Activated CD8-positive, alpha-beta memory T cell treated with anti-CD3 and anti-CD28 coated beads for 48 hours (primary cell): ENCODE measurements around the gene ANKRD40.
"Not testable (repeated sequence)": the region's sequence is repeated elsewhere in the genome, so short reads cannot be mapped to it uniquely, and the experiment has no call there.

ENCODE experiments used
- DNase-seq, 3 experiments: peaks; one replicate each; pipeline ENCODE4 v3.0.0-alpha.2; 2020; ENCODE audit warnings: low read depth in 2 of 3, low spot score in 2 of 3

The ANKRD40 gene, protein sequence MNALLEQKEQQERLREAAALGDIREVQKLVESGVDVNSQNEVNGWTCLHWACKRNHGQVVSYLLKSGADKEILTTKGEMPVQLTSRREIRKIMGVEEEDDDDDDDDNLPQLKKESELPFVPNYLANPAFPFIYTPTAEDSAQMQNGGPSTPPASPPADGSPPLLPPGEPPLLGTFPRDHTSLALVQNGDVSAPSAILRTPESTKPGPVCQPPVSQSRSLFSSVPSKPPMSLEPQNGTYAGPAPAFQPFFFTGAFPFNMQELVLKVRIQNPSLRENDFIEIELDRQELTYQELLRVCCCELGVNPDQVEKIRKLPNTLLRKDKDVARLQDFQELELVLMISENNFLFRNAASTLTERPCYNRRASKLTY

DNA sequence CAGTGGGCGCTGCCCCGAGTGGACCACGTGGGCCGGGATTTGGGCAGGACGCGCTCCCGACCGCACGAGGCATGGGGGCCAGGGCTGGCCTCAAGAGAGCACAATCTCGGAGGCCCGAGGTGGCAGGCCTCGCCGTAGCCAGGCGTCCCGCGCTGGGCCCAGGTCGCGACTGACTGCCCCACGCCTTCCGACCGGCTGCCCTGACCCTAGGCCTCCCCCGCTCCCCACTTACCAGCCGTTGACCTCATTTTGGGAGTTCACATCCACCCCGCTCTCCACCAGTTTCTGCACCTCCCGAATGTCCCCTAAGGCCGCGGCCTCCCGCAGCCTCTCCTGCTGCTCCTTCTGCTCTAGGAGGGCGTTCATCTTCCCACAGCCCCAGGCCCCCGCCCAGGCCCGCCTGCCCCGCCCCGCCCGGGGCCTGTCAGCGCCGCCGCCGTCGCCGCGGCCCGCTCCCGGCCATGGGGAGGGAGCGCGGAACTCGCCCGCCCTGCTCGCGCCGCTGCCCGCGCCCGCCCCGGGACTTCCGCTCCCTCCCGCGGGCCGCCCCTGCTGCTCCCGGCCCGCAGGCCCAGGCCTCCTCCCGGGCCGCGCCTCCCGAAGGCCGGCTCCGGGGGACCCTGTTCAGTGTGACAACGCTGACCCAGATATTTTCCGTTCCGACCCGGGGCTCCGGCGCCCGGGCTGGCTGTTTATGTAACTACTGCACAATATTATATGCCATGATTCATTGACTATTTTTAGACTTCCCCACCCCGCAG, at the start of gene ANKRD40:
Gene ANKRD40 (minus strand): TSS at position 626 of the 761 bp plus-strand sequence. CDS start 260 bp downstream, at position 366.
- DNase-seq: peak; percentile 75 to 89 (median 83)

DNA sequence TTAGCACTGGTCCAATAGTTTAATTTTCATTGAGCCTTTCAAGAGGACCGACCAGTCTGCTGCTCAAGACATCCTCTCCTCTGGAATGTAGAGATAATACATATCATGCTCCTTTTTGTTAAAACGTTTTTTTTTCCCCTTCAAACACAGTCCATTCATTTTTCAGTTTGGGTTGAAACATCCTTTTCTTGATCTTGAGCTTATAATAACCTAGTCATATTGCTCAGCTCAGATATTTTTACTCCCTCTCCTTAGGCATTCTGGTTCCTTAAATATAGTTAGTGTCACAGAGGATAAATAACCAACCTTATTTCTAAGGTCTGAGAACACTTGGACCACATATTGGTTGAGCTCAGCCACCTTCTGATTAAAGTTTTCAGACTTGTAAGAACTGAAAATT, 46.8 kb upstream of the ANKRD40 start:
- DNase-seq: no peak

DNA sequence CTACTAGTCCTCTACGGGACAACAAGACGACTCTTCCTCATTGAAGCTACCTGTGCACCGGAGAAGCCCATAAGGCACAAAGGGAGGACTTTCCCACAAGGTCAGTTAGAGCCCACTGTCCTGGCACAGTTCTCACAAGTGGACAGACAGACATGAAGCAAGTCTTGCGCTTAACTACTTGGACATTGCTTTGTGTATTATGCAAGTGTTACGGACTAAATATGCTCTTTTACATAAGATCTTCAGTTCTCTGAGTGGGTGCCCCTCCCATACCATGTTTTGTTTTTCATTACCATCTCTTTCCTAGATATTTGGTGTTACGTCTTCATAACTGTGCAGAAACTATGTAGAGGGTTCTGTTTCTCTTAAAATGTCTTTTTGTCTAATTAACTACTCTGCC, 41.5 kb upstream of the ANKRD40 start:
- DNase-seq: no peak

DNA sequence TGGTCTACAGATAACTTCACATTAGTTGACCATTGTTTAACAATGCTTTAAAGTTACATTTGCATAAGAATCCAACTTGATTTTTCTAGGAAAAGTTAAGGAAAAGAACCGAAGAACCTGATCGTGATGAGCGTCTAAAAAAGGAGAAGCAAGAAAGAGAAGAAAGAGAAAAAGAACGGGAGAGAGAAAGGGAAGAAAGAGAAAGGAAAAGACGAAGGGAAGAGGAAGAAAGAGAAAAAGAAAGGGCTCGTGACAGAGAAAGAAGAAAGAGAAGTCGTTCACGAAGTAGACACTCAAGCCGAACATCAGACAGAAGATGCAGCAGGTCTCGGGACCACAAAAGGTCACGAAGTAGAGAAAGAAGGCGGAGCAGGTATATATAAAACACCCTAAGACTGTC, 37.9 kb upstream of the ANKRD40 start:
- no peak for DNase-seq

DNA sequence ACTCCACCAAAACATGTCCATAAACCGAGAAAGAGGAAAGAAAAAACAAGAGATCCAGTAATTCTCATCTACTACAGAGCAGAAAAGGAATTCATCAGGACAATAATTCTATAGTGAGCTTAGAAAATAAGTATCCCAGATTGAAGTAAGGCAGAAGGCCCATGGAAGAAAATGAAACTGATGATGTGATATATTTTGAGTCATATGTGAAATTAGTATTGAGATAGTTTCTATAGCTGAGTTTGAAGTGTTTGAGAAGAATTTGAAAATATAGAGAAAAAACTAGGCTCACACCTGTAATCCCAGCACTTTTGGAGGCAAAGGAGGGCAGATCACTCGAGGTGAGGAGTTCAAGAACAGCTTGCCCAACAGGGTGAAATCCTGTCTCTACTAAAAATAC, 31.4 kb upstream of the ANKRD40 start:
- no peak for DNase-seq

DNA sequence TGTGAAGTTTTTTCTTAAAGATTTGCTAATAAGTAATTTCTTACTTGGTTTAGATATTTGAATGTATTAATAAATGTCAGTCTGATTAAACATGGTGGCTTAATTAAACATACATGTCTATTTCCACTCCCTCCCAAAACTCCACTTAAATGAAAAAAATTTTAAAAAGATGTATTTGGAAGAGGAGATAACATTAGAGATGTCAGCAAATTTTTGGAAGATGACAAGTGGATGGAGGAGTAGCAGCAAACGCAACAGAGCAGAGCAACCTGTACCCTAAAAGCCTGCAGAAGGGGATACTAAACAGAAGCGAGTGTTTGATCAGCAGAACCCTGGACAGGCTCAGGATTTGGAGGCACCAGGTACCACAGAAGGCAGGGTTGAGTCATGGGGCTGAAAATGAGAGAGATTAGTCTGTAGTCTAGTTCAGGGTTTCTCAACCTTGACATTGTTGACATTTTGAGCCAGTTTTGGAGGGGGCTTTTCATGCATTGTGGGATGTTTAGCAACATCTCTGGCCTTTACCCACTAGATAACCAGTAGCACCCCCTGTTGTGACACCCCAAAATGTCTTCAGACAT, 29.5 kb upstream of the ANKRD40 start:
- no peak for DNase-seq

DNA sequence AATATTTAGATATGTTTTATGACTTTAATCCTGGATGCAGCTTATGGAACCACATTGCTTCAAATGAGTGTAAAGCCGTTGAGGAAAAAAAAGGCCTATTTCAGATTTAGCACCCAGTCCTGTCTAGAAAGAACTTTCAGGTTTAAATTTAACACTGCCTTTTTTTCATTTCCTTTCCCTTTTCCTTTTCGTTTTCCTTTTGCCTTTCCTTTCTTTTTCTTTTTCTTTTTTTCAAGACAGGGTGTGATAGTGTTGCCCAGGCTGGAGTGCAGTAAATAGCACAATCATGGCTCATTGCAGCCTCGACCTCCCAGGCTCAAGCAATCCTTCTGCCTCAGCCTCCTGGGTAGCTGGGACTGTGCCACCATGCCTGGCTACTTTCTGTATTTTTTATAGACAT, 27.6 kb upstream of the ANKRD40 start:
- no peak for DNase-seq

DNA sequence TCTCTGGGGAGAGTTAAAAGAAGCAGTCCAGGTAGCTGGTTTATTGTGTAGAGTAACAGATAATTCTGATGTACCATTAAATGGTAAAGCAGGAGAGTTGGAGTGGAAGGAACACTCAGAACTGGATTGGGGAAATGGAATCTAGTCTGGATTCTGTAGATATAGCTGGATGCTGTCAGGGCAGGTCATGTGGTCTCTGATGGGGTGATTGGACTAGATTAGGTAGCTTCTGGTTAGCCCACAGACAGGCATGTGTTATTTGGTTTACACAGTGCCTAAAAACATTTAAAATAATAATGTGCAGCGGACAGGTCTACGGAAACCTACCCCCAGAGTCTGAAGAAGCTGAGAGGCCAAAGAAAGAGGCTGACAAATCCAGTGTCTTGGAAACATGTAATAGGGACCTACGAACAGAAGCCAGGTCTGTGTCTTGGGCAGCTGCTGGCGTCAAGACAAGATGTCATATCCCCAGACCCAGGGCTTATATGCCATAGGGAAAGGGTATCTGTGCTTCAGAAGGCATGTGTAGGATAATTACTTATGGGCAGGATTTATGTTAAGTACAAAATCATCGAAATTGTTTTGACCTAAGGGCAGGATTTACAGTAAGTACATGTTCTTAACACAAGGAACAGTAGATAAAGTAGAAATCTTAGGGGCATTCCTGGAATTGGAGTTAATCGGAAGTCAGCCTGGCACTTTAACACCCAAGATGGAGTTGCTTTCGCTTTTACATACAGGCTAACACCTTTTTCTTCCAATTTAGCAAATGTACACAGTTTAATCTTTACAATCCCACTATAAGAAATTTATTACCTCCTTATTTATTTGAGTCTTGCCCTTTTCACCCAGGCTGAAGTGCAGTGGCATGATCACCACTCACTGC, 24.1 kb upstream of the ANKRD40 start:
- DNase-seq: no peak

DNA sequence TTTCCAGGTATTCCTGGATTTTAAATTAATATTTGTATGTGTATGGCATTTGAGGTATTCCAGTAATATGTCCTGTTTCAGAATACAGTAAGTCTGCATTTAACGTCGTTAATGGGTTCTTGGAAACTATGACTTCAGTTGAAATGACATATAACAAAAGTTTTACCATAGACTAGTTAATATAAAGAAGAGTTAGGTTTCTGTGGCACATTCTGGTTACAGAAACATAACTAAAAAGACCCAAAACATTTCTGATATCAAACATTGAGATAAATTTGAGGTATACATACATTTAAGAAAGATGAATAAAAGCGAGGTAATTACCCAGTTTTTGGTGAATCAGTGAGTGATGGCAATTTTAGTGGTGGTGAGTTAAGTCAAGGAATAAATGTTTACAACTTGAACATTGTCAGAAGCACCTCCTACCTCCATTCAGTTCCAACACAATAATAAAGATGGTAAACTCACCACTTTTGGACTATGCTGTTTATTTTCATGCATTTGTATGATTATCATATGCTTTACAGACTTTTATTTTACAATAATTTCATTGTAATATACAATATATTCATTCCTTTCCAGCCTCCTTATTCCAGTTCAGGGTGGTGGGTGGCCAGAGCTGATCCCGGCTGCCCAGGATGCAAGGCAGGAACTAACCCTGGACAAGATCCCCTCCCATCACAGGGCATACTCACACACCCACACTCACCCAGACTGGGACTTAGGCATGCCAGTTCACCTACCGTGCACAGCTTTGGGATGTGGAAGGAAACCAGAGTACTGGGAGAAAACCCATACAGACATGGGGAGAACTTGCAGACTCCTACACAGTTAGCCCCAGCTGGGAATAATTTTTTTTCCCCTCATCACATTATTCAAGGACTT, 21.4 kb upstream of the ANKRD40 start:
- no peak for DNase-seq

DNA sequence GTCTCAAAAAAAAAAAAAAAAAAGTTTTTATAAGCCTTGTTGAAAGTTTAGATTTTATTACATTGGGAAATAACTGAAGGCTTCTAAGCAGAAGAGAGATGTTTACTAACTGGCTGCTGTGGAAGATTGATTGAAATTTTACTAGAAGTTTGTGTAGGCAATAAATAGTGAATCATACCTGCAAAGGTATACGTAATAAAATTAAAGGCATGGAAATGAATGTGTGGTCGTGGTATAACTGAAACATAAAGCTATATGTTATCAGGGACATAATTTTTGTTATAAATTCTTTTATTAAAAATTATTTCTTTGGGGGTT, 20.4 kb upstream of the ANKRD40 start:
- no peak for DNase-seq

DNA sequence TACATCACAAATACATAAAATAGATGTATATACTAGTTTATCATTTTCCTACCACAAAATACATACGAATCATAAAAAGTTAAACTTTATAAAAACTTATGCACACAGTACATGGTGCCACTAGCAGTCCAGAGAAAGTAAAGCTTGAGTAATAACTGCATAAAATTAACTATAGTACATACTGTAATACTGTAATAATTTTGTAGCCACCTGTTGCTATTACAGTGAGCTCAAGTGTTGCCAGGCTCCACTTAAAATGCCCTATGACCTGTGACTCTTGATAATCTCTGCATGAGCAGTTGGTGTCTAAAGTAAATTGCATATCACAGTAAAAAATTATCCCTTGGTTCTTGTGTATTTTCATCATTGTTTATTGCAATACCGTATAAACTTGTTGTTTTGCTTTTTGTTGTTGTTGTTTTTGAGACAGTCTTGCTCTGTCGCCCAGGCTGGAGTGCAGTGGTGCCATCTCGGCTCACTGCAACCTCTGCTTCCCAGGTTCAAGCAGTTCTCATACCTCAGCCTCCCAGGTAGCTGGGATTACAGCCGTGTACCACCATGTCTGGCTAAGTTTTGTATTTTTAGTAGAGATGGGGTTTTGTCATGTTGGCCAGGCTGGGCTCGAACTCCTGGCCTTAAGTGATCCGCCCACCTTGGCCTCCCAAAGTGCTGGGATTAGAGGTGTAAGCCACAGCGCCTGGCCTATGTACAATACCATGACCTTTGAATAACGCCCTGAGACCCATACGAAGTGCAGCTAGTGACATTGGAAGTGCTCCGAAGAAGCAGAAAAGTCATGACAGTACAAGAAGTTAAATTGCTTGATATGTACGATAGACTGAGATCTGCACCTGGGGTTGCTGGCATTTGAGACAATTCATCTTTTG, 18.3 kb upstream of the ANKRD40 start:
- no peak for DNase-seq

DNA sequence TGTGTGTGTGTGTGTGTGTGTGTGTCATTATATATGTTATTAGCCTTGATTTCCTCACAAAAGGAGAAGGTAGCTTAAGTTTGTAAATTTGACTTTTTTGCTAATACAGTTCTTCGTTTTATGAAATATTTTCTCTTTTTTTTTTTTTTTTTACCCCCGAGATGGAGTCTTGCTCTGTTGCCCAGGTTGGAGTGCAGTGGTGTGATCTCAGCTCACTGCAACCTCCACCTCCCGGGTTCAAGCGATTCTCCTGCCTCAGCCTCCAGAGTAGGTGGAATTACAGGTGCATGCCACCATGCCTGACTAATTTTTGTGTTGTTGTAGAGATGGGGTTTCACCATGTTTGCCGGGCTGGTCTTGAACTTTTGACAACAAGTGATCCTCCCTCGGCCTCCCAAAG, 16.9 kb upstream of the ANKRD40 start:
- DNase-seq: not testable (repeated sequence)

DNA sequence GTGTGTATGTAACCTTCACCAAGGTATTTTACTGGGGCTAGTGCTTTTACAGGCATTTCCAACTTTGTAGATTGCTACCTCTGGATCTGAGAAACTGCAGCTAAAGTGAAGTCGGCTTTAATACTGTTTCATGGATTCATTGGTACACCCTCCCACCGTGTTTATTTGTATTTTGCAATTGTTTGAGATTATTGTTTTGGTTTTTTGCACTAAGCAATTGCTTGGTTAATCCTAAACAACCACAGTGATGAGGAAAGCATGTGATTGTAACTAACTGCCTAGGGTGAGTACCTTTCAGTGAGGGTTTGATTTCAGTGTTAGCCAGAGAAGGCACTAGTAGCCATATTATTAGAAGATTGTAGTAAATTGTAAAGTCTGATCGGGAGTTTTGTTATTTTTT, 15.0 kb upstream of the ANKRD40 start:
- DNase-seq: no peak

DNA sequence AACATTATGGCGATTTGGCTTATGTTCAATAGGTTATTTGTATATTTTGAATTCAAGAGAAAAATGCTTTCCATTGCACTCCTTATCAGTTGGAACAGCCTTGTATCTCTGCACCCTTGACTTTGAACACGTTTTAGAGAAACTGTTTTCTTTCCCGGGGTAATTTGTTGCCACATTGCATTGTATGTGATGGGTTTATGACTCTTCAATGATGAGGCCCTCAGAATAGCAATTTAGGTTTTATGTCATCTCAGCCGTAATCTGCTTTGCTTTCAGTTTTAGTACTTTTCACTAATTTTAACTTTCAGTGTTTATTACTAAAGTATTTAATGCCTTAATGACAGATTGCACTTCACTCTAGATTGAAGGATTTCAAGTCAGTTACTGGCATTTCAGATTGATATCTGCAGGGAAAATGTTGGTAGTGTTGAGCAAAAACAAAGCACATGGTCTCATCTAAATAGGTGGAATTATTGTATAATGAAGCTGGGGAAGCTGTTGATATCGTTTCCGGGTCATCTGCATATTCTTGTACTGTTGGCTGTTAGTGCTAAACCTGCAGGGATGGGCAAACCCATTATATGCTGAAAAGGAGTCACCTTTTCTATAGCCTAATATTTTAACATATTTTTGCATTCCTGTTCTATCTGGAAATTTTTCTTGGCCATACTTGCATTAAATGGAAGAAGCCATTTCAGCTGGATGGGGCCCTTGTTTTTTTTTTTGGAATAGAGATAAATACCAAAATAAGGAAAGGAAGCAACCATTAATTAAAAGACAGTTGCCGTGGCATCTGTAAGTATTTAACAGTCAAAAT, 13.7 kb upstream of the ANKRD40 start:
- DNase-seq: no peak

DNA sequence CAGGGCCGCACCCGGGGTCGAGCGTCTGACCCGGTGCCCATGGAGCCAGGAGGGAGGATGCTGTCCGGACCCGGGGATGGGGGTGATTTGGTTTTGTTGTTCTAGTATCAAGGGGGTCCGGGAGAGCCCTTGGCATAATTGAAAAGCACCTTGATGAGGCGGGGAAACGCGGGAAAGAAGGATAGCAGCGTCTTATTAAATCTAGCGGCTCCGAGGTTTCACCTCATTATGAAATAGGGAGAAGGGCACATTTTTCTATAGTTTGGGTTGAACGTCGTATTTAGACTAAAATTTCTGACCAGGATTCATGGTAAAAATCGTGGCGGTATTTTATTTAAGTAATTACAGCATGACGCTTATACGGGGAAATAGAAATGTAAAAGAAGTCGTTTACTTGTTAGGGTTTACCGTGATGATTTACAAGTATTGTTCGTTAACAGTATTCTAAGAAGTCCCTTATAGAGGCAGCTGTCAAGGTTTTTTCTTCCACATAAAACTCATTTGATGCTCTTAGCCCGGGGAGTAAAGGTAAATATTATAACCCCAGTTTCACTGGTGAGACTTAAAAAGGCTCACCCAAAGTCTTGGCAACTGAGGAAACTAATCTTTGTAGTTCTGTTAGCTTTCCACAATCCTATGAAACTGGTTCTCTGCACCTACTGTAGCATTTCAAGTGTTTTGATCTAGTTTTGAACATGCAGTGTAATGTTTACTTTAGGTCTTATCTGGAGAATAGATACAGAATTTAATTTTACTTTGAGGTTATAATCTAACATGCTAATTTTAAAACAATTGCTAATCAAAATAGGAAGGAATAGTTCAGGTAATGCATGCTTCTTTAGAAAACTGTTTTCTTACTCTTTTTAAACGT, 12.4 kb upstream of the ANKRD40 start:
- DNase-seq: no peak

DNA sequence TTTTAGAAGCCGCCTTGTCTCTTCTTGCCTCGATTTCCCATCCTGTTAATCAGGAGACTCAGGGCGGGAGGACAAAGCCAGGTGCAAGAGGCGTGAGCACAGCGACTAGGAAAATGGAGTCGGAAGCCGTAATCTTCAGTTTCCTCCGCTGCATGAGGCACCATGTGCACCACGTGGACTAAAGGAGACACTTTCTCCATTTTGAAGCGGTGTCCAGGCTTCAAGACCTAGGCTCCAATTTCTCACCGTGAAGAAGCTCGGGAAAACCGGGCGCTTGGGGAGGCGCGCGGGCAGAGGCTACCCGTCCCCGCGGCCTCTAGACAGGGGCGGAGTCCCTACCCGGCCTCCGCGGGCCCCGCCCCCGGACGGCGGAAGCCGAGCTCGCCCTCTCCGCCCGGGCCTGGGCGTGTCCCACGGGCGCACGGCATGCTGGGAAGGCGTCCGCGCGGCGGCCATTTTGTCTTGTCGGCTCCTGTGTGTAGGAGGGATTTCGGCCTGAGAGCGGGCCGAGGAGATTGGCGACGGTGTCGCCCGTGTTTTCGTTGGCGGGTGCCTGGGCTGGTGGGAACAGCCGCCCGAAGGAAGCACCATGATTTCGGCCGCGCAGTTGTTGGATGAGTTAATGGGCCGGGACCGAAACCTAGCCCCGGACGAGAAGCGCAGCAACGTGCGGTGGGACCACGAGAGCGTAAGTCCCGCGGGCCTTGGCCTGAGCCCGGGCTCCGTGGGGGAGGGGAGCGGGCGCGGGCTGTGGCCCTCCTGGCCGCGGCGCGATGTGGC, 11.6 kb upstream of the ANKRD40 start, which contains the start of gene LUC7L3:
Gene LUC7L3 (plus strand): TSS at position 460 of the 780 bp plus-strand sequence. CDS start 130 bp downstream, at position 590.
- DNase-seq: peak; percentile 81 to 91 (median 90)

DNA sequence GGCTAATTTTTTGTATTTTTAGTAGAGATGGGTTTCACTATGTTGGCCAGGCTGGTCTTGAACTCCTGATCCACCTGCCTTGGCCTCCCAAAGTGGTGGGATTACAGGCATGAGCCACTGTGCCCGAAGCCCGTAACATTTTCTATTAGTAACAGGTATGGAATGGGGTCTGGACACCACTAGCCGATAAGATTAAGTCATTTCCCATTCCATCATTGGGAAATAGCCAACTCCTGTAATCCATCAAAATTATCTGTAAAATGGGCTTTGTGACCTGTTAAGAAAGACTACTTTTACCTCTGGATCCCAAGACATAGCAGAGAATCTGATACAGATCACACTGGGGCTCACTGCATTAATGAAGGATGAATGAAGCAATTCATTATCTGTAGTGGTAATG, 7.8 kb upstream of the ANKRD40 start:
- no peak for DNase-seq
